Astrocyte of the cerebellum (primary cell): ENCODE results near the gene SREBF1.

Source experiments
- DNase-seq: peaks from one replicate; pipeline ENCODE4 v3.0.0-alpha.2; 2011; ENCODE audit warnings: low read depth
- H3K4me3 ChIP-seq: 2 replicates; pipeline ENCODE4 v1.5.1; 2011; ENCODE audit warnings: mild to moderate bottlenecking, low read depth, low read length, moderate library complexity
- in situ Hi-C: cut with HindIII; loops from 2 replicates; pipeline ENCODE4 v1.10.0; 2017; ENCODE audit warnings: low sequenced_read_pairs
- TF ChIP-seq, protein P1 (sequence below): IDR thresholded peaks from 2 replicates; pipeline ENCODE4 v1.5.1; 2012; ENCODE audit warnings: low read length, low read depth, moderate library complexity, mild to moderate bottlenecking; ENCODE audit errors: missing control alignments

SREBF1 gene

DNA sequence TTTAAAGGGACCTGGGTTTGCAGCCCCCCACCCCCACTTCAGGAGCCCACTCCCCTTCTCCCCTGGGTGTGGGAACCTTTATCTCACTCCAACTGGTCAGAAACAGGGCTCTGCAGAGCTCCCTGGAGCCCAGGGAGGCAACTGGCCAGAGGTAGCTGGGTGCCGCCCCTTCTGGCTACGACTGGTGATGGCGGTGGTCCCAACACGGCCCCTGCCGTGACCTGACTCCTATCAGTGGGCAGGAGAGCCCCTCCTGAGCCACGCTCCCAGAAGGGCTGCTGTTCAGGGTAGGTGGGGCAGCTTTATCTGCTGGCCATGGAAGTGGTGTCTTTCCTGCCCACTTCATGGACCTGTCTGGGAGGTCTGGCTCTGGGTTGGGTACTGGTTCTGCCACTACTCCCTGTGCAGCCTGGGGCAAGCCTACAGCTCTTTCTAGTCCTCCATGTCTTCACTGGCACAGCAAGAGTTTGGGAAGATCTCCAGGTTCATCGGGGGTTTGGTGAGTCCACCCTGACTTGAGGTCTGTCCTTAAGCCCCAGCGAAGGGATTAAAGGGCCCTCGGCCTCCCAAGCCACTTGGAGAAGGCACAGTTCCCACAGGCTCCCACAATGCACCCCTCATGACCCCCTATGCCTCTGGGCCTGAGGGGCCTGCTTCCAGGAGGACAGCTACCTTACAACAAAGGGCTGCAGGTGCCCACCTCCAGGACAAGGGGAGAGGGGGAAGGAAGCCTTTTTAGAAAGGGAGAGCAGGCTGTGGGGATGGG, 5.5 kb upstream of the SREBF1 start:
- H3K4me3 ChIP-seq: no peak overlapping the region
- in situ Hi-C loops: no loop called here
- TF ChIP-seq, protein P1, sequence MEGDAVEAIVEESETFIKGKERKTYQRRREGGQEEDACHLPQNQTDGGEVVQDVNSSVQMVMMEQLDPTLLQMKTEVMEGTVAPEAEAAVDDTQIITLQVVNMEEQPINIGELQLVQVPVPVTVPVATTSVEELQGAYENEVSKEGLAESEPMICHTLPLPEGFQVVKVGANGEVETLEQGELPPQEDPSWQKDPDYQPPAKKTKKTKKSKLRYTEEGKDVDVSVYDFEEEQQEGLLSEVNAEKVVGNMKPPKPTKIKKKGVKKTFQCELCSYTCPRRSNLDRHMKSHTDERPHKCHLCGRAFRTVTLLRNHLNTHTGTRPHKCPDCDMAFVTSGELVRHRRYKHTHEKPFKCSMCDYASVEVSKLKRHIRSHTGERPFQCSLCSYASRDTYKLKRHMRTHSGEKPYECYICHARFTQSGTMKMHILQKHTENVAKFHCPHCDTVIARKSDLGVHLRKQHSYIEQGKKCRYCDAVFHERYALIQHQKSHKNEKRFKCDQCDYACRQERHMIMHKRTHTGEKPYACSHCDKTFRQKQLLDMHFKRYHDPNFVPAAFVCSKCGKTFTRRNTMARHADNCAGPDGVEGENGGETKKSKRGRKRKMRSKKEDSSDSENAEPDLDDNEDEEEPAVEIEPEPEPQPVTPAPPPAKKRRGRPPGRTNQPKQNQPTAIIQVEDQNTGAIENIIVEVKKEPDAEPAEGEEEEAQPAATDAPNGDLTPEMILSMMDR: no peak
- no peak for DNase-seq

DNA sequence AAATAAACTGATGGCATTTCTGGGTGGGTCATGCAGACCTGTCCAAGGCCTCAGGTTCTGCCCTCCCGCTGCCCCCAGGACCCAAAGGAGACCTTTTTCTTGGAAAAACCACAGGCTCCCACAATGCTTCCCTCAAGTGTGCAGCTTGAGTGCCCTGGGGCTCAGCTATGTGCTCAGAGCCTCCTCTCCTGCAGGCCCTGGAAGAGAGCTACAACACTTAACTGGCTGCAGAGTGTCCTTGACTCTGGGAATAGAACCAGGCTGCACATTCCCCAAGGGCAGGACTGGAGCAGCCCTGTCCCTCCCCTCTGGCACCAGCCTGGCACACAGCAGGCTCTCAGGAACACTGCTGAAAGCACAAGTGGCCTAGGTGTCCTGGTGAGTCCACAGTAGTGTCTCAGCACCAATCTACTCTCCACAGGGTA, 4.8 kb upstream of the SREBF1 start:
- no peak for DNase-seq
- no peak overlapping the region for H3K4me3 ChIP-seq
- TF ChIP-seq, protein P1: no peak
- in situ Hi-C loops: no loop called here

DNA sequence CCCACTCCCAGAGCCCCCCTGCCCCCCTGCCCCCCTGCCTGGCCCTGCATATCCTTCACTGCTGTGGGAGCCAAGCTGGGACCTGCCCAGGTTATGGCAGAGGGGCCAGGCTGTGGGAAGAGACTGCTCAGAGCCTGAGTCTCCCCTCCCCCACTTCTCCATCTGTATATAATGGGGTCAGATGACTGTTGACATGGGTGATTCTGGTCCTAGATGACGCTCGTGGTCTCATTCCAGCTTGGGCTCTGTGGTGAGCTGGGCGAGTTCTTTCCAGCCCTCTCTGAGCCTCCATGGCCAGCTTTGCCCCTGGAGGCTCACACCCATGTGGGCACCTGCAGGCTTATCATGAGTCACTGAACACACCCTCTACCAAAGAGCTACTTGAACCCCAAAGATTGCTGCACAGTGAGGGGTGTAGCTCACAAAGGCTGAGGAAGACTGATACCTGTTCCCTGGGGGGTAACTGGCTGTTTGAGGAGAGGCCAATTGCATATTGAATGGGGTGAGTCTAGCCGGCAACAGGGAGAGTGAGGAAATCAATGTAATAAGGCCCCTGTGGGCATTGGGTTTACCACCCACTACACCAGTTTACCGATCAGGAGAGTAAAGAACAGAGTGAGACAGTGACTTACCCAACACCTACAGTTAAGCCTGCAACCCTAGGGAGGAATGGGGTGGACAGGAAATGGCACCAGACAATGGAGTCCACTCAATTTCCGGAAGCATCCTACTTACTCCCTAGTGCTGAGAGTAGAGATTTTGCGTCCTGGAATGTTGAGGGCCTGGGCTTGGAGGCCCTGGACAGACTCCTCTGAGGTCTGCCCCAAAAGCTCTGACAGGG, 4.2 kb upstream of the SREBF1 start:
- H3K4me3 ChIP-seq: no peak overlapping the region
- no peak for DNase-seq
- in situ Hi-C loops: no loop called here
- TF ChIP-seq, protein P1: no peak

DNA sequence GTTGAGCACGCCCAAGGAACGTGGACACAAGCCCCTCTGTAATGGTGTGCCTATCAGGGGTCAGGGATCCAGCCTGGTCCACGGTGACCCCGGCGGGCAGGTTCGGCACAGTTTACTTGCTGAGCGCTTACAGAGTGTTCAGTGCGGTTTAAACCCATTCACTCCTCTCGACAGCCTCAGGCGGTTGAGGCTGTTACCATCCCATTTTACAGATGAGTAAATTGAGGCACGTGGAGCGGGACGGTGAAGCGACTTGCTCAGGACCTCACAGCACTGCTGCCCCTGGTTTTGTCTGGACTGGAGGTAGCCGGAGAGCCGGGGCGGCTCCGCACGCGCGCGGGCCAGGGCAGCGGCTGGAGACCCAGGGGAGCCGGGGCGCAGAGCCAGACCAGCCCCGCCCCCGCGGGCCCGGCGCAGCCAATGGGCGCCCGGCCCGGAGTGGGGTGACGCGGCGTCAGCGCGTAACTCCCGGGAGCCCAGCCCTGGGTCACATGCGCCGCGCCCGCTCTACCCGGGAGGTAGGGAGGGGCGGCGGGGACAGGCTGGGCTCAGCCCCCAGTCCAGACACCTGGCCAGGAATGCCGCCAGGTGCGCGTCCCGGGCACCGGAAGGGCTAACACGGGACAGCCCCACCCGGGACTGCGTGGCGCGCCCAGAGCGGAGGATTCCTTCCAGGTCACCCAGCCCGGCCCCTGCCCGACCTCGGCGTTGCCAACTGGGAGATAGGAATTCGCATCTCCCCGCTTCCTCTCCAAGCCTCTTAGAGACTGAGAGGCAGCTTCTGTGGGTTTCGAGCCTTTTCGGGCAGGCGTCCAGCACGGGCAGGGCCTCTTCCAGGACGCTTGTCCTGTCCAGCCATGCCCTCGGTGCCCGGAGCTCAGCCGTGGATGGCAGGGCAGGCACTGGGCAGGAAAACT, 3.3 kb upstream of the SREBF1 start:
- DNase-seq: peak; percentile 62
- TF ChIP-seq, protein P1: no peak
- in situ Hi-C loops: no loop called here
- peak overlapping the region; percentile 32 for H3K4me3 ChIP-seq

DNA sequence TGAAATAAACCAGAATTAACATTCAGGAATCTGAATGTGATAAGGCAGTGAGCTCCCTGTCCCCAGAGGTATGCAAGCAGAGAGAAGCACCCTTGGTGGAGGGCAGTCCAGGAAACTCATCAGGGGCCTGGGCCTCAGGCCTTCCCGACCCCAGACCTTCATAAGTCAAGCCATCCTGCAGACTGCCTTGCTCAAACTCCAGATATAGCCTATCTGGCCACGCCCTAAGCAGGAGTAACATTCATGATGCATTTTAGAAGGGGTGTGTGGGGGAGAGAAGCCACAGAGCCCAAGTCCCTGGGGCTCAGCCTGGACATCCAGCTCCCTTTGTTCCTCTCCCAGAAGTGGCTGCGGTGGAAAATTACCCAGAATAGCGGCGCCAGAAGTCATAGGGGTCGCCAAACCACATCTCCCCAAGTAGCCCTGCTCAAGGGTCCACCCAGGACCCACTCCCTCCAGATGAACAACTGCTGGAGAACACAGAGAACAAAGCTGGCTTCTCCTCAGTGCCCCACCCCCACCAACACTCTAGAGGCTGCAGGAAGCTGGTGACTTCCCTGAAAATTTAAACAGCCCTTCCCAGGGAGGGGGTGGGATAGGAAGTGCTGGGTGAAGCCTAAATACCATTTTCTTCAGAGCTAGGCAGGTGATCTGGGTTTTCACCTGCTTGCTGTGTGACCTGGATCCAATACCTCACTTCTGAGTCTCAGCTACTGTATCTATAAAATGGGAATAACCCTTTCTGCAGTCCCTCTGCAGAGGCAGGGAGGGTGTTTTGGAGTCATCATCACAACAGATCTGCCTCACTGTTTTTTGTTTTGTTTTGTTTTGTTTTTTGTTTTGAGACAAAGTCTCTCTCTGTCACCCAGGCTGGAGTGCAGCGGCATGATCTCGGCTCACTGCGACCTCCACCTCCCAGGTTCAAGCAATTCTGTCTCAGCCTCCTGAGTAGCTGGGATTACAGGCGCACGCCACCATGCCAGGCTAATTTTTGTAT, 1.5 kb upstream of the SREBF1 start:
- no peak for DNase-seq

More for the DNA sequence above, 1.5 kb upstream of the SREBF1 start:
- H3K4me3 ChIP-seq: no peak overlapping the region
- in situ Hi-C loops: no loop called here
- TF ChIP-seq, protein P1: no peak
